OCI-LY3 (cell line): ENCODE measurements around the gene KDM5B.
A peak's percentile ranks its signal among the peaks of the same experiment; 100 is the strongest.

Experiments used
- H2AFZ ChIP-seq: fragments of 200-600, 300-600 bp; shearing (Covaris generic); 2 replicates; pipeline ENCODE4 v1.6.0; 2014; ENCODE audit warnings: antibody characterized with exemption, low read depth, low read length
- H3K27ac ChIP-seq: fragments of 200-600, 300-600 bp; sonication (generic); 2 replicates; pipeline ENCODE4 v1.5.1; 2014; ENCODE audit warnings: mild to moderate bottlenecking, low read length, moderate library complexity, mixed read lengths
- H3K27me3 ChIP-seq: fragments of 200-600, 300-600 bp; sonication (generic); 2 replicates; pipeline ENCODE4 v1.6.1; 2014; ENCODE audit warnings: low read depth, low read length, mixed read lengths
- H3K36me3 ChIP-seq: fragments of 200-600, 300-600 bp; sonication (generic); replicated peaks from 2 replicates; pipeline ENCODE3; 2014; ENCODE audit warnings: low read depth, low read length, mixed read lengths
- H3K4me1 ChIP-seq: fragments of 300-600, 200-600 bp; sonication (generic); 2 replicates; pipeline ENCODE4 v1.6.1; 2014; ENCODE audit warnings: low read length, mixed read lengths
- H3K4me2 ChIP-seq: fragments of 200-600, 300-600 bp; sonication (generic); 2 replicates; pipeline ENCODE4 v1.6.1; 2014; ENCODE audit warnings: low read length, mixed read lengths
- H3K4me3 ChIP-seq: fragments of 300-600, 200-600 bp; sonication (generic); 2 replicates; pipeline ENCODE4 v1.5.1; 2014; ENCODE audit warnings: antibody characterized with exemption, mild to moderate bottlenecking, low read length, moderate library complexity
- H3K79me2 ChIP-seq: fragments of 300-600, 200-600 bp; shearing (Covaris generic); 2 replicates; pipeline ENCODE4 v1.6.1; 2014; ENCODE audit warnings: mild to moderate bottlenecking, low read length, mixed read lengths
- H3K9ac ChIP-seq: fragments of 300-600, 200-600 bp; shearing (Covaris generic); 2 replicates; pipeline ENCODE4 v1.6.0; 2014; ENCODE audit warnings: mild to moderate bottlenecking, low read length, moderate library complexity
- H3K9me3 ChIP-seq: fragments of 200-600, 300-600 bp; shearing (Covaris generic); 2 replicates; pipeline ENCODE4 v1.6.1; 2014; ENCODE audit warnings: low read length, mixed read lengths; ENCODE audit not compliant: insufficient read depth
- H4K20me1 ChIP-seq: fragments of 200-600, 300-600 bp; sonication (generic); 2 replicates; pipeline ENCODE4 v1.6.1; 2016; ENCODE audit warnings: low read length, mixed read lengths; ENCODE audit not compliant: insufficient read depth
- CTCF ChIP-seq: fragments of 200-600, 300-600 bp; sonication (generic); IDR thresholded peaks from 2 replicates; pipeline ENCODE4 v1.5.1; 2014; ENCODE audit warnings: antibody characterized with exemption, low read length, low read depth
- EZH2phosphoT487 ChIP-seq: fragments of 200-600 bp; shearing (Covaris generic); IDR thresholded peaks from 2 replicates; pipeline ENCODE4 v1.6.1; 2018; ENCODE audit warnings: antibody characterized with exemption, mixed run types, low read depth

The KDM5B gene

DNA sequence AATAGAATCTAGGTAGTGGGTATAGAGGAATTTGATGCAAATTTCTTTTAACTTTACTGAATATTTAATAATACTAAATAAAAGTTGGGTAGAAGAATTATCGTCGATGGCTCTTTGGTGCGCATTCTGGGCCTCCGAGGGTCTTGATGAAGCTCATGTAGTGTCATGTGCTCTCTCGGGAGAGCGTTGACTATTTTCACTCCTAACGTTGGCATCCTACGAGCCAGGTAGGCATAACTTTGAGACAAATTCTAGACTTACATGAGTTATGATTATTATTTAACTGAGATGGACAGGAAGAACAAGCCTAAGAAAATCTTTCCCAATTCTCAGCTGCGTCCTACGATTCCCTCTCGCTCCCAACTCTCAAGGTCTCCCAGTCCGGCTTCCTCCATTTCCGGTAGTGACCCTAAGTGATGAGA is 2.0 kb upstream of the KDM5B start:
- Histone ChIP-seq H2AFZ (peak overlapping the region; percentile 96), H3K36me3 (no peaks in the 10 kb centered on the region), H3K4me2 (peak overlapping the region; percentile 94), H3K27me3 (peaks cover 28% of the 10 kb centered on the region), H3K79me2 (peaks cover 30% of the 10 kb centered on the region), H3K9ac (peak overlapping the region; percentile 49), H3K27ac (no peak overlapping the region), H3K4me3 (peak overlapping the region; percentile 81), H3K9me3 (no peaks in the 10 kb centered on the region), H3K4me1 (peaks cover 23% of the 10 kb centered on the region), H4K20me1 (peaks cover 3% of the 10 kb centered on the region; the same call in 1 of the 2 replicates)
- TF ChIP-seq CTCF, result no peak
- no peak for TF ChIP-seq EZH2phosphoT487

- Histone ChIP-seq H3K4me3 (peak overlapping the region; percentile 81; the same call in 1 of the 2 replicates), H3K9me3 (no peaks in the 10 kb centered on the region), H3K79me2 (peaks cover 35% of the 10 kb centered on the region), H3K4me1 (peaks cover 27% of the 10 kb centered on the region), H3K27me3 (peaks cover 26% of the 10 kb centered on the region), H3K36me3 (no peaks in the 10 kb centered on the region), H2AFZ (no peak overlapping the region), H3K4me2 (peak overlapping the region; percentile 94), H4K20me1 (peaks cover 5% of the 10 kb centered on the region; the same call in 1 of the 2 replicates), H3K9ac (no peak overlapping the region), H3K27ac (no peak overlapping the region)
- no peak for TF ChIP-seq EZH2phosphoT487
- no peak for TF ChIP-seq CTCF
Observed at GRCh38 chr1:202809597-202810159, 1.5 kb upstream of the KDM5B start.

DNA sequence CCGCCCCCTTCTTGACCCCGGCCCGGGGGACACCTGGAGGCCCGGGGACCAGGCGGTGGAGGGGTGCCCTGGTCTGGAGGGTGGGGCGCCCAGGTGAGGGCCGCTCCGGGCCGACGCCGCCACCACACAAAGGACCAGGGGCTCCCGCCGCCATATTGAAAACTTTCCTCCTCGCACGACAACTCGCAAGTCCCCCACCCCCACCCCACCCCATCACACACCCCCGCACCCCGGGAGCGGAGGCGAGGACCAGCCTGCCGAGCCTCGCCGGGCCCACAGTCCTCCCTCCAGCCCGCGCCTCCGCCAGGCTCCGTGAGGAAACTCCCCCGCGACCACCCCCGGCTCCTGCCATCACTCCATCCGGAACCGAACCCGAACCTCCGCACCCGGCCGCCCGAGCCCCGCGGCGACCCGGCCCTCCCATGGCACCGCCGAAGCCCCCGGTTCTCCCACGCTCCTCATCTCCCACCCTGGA is 733 bp downstream of the KDM5B start:
- H3K4me2 ChIP-seq, result peak overlapping the region; percentile 85

More for the DNA sequence above, 733 bp downstream of the KDM5B start:
- Histone ChIP-seq H4K20me1 (peaks cover 24% of the 10 kb centered on the region; the same call in 1 of the 2 replicates), H3K27ac (peak overlapping the region; percentile 56), H3K9me3 (no peaks in the 10 kb centered on the region), H3K4me3 (peak overlapping the region; percentile 97), H2AFZ (peak overlapping the region; percentile 62), H3K36me3 (no peaks in the 10 kb centered on the region), H3K27me3 (peaks cover 19% of the 10 kb centered on the region), H3K4me1 (peaks cover 27% of the 10 kb centered on the region), H3K79me2 (peaks cover 57% of the 10 kb centered on the region), H3K9ac (peak overlapping the region; percentile 90)
- no peak for TF ChIP-seq CTCF
- TF ChIP-seq EZH2phosphoT487, result no peak
